Lower leg skin (tissue), 4 donors: ENCODE results near the gene SCMH1. TPM values are rescaled to one million over a fixed set of nuclear protein-coding genes. Genes with fewer than 3 reads are reported as not detected.

Source experiments
- DNase-seq, 2 donors: peaks; one replicate each; pipeline ENCODE4 v3.0.0-alpha.2; 2019; ENCODE audit warnings: low spot score in 2 of 2
- H3K4me3 ChIP-seq: fragments of 200-600 bp; sonication (generic); 2 replicates; pipeline ENCODE4 v1.5.1; 2017; ENCODE audit warnings: mild to moderate bottlenecking, low read depth; ENCODE audit not compliant: poor library complexity, severe bottlenecking
- CTCF ChIP-seq, 3 donors: fragments of 450-650 bp; IDR thresholded peaks; one replicate each; pipeline ENCODE4 v1.5.1; 2016; ENCODE audit warnings: antibody characterized with exemption in 3 of 3, mild to moderate bottlenecking in 3 of 3, moderate library complexity in 2 of 3
- POLR2A ChIP-seq, 2 donors: fragments of 450-650 bp; IDR thresholded peaks; one replicate each; pipeline ENCODE4 v1.6.1; 2016 to 2017; ENCODE audit warnings: antibody characterized with exemption in 2 of 2, mild to moderate bottlenecking in 1 of 2, moderate library complexity in 1 of 2
- WGBS, 2 donors: methylation state at CpG; one replicate each; pipeline ENCODE4 v1.1.5; 2018; 5-methylcytosine and 5-hydroxymethylcytosine counted together
- intact Hi-C: fragments of 100-400 bp; cut with DNase I; formaldehyde crosslinking; loops from one replicate; pipeline ENCODE4 v1.15.0; 2023; ENCODE audit warnings: low total_unique reads
- total RNA-seq, 4 donors: library from RNA; depleted of rRNA; stranded (reverse); fragments of >200 nt; gene quantifications; one replicate each; pipeline ENCODE4 v1.1.0, GENCODE V29; 2016

SCMH1 gene
- total RNA-seq, 4 donors from 2014 or later = 8.9 to 30.9 (median 21.8) TPM

- WGBS, 2 donors = 94 to 97% methylated on average over 3 of the region's 3 CpGs
- TF ChIP-seq CTCF (IDR thresholded peaks at IDR 0.05) = no peak
- no peak for TF ChIP-seq POLR2A (IDR thresholded peaks at IDR 0.05)
- intact Hi-C loops = no loop called here
- peak in 1 of 2 donors; percentile 63 for DNase-seq
- H3K4me3 ChIP-seq = no peak overlapping the region
Measured at GRCh38 chr1:41037116-41037903, 204.8 kb downstream of the SCMH1 start.

GRCh38 chr1:41033272-41033671, 208.8 kb downstream of the SCMH1 start:
- 88 to 95% methylated on average over 3 of the region's 3 CpGs for WGBS, 2 donors

GRCh38 chr1:41032147-41032546, 210.0 kb downstream of the SCMH1 start:
- no peak for DNase-seq
- TF ChIP-seq CTCF (IDR thresholded peaks at IDR 0.05) (no peak), POLR2A (IDR thresholded peaks at IDR 0.05) (no peak)
- WGBS, 2 donors = 63 to 95% methylated on average over 2 of the region's 2 CpGs
- intact Hi-C loops = no loop called here
- no peak overlapping the region for H3K4me3 ChIP-seq

More at GRCh38 chr1:41033272-41033671, 208.8 kb downstream of the SCMH1 start:
- intact Hi-C loops = no loop called here
- no peak overlapping the region for H3K4me3 ChIP-seq
- TF ChIP-seq POLR2A (IDR thresholded peaks at IDR 0.05) = no peak
- no peak for TF ChIP-seq CTCF (IDR thresholded peaks at IDR 0.05)
- DNase-seq = no peak

GRCh38 chr1:41030872-41031616, 211.1 kb downstream of the SCMH1 start:
- no peak for TF ChIP-seq CTCF (IDR thresholded peaks at IDR 0.05)
- no peak overlapping the region for H3K4me3 ChIP-seq
- intact Hi-C loops = no loop called here
- 94 to 96% methylated on average over 8 of the region's 8 CpGs for WGBS, 2 donors
- DNase-seq = peak in 1 of 2 donors; percentile 58

GRCh38 chr1:41028034-41028642, 214.0 kb downstream of the SCMH1 start:
- peak in 1 of 2 donors; percentile 77 for DNase-seq
- intact Hi-C loops = no loop called here
- TF ChIP-seq POLR2A (IDR thresholded peaks at IDR 0.05) (no peak), CTCF (IDR thresholded peaks at IDR 0.05) (no peak)
- no peak overlapping the region for H3K4me3 ChIP-seq
- WGBS, 2 donors = 96 to 97% methylated on average over 7 to 10 of the region's 10 CpGs
